NCI-H748 (cell line): ENCODE data around the gene FOXRED2.
"Not testable (repeated sequence)": the region's sequence is repeated elsewhere in the genome, so short reads cannot be mapped to it uniquely, and the experiment has no call there.

Source experiments
- DNase-seq: peaks from one replicate; lab custom pipeline; 2025; ENCODE audit not compliant: unreplicated experiment; lab: John Stamatoyannopoulos, UW

Gene FOXRED2

DNA sequence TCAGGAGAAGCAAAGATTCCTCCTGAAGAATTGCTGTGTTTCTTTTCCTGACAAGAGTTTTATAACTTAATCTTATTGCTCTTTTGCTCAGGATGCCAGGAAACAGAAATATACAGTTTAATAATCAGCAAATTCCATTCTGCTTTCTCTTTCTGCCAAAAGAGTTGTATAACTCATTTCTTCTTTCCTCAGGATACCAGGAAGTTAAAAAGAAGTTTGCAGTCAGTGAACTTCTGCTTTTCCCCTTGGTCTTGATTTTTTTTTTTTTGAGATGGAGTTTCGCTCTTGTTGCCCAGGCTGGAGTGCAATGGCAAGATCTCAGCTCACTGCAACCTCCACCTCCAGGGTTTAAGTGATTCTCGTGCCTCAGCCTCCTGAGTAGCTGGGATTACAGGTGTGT, 13.1 kb upstream of the FOXRED2 start:
- DNase-seq, result not testable (repeated sequence)

- DNase-seq, result no peak
Measured at GRCh38 chr22:36514766-36515165, 7.9 kb upstream of the FOXRED2 start.

- no peak for DNase-seq
Measured at GRCh38 chr22:36512991-36513390, 6.2 kb upstream of the FOXRED2 start.

DNA sequence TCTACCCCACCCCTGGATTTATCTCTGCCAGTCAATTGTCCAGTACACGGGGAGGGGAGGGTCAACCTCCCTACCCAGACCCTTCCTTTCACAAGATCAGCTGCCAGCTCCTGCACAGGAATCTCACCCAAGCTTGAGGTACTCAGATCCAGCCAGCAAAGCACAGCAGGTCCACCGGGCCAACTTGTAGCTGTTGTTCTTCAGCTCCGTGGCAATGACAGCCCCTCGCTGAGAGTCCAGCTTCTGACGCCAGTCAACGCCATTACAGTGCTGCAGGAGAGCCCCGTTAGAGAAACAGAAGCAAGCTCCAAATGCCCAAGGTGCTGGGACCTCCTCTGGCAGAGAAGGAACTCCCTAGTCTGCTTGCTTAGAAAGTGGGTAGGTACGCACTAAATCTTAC, 5.5 kb upstream of the FOXRED2 start:
- no peak for DNase-seq

DNA sequence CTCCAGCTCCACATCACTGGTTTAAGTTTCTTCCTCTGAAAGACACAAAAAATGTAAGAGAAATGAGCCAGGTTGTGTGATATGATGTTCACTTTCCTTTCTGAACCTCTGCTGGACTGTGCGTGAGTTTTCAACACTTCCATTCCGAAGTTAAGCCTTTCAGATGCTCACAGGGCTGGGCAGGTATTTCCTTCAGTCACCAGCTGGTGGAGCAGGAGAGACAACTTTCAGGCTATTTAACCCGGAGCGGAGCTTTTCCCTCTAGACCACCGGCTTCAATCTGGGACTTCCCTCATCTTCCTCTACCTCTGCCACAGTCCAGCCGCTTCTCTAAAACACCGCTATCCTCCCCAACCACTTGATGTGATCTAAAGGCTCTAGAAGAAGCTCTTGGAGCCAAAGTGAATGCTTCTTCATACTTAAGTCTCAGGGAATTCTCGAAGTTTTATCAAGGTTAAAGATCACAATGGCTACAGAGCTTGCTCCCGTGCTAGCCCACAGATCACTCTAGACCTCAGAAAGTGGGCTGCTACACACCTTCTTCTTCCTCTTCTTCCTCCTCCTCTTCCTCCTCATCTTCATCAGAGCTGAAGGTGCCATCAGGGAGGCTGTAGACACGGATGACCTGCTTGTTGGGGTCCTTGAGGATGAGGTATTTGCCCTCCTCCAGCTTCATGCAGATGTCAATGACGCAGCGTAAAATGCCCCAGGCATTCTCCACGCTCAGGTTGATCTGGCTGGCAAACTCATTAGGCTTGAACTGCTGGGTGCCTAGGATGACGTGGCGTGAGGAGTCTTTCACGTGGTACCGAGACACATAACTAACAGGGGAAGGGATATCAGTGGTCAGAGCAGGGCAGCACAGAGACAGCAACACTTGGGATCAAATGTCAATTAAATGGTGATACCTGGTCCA, 4.4 kb upstream of the FOXRED2 start:
- peak; percentile 20 for DNase-seq

GRCh38 chr22:36510384-36510783, 3.5 kb upstream of the FOXRED2 start:
- DNase-seq, result no peak

DNA sequence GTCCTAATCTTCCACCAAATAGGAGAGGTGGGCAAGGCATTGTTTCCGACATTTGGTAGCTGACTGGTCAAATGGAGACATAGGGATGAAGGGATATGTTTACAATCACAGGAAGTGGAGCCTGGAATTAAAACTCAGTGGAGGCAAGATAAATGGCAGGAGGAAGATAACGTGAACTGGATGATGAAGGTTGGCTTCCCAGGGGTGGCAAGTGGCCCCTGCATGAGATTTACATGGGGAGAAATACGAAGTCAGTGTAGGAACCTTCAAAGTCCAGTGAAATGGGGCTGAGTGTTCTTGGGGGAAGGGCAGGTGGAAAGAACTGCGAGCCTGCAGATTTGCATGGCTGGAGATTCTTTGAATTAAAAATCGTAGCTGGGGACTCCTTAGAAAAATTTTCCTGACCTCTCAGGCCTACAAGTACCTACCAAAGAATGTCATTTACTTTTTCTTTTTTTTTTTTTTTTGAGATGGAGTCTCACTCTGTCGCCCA, 724 bp upstream of the FOXRED2 start:
- DNase-seq, result no peak

DNA sequence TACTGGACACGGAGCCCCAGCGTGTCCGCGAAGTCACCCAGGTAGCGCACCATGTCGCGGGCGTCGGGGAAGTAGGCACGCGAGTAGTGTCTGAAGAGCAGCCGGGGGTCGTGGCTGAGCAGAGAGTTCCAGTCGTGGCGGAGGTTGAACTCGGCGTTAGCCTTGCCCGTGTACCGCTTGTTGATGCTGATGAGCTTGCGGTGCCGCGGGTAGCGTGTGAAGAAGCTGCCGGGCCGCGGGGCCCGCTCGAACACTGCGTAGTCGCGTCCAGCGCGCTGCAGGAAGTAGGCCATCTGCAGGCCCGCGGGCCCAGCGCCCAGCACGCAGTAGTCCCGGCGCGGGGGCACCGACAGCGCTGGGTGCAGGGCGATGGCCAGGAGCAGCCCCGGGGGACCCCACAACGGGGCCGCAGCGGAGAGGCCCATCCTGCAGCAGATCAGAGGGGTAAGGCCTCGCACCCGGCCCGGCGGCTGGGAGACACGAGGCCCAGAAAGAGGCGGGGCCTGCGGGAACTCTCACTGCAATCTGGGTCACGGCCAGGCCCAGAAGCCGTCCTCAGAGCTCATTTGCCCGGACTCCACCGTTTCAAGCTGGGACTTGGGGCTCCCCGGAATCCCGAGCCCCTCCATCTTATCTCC, 723 bp downstream of the FOXRED2 start:
- DNase-seq, result no peak

DNA sequence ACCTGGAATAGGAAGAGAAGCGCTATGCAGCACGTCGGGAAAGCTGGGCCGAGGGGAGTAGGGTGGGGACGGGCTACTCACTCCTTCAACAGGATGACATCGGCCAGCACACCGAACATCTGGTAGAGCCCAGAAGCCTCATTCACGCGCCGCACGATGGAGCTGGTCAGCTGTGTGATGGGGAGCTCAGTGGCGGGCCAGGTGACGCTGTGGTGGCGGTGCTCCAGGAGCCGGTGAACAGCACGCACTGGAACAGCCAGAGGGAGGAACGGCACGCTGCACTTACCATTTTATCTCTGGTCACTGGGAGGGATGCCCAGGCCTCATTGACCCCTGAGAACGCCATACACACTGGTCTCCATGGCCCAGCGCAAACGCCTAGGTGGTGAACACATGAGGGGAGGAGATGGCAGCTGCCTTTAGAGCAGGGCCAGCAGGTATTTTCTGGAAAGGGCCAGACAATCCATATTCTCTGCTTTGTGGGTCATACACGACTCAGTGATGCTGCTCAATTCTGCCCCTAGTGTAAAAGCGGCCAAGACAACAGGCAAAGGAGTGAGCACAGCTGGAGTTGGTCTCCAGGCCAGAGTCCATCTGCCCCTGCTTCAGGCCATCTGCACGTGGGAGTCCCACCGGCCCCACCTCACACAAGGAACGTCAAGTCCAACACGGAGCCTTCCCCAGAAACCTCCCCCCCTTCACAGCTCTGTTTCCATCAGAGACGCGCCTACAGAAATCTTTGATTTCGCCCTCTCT, 8.8 kb downstream of the FOXRED2 start:
- no peak for DNase-seq

GRCh38 chr22:36493690-36494110, 13.1 kb downstream of the FOXRED2 start:
- no peak for DNase-seq

GRCh38 chr22:36492109-36492508, 14.7 kb downstream of the FOXRED2 start:
- no peak for DNase-seq

GRCh38 chr22:36491155-36491554, 15.7 kb downstream of the FOXRED2 start:
- no peak for DNase-seq

DNA sequence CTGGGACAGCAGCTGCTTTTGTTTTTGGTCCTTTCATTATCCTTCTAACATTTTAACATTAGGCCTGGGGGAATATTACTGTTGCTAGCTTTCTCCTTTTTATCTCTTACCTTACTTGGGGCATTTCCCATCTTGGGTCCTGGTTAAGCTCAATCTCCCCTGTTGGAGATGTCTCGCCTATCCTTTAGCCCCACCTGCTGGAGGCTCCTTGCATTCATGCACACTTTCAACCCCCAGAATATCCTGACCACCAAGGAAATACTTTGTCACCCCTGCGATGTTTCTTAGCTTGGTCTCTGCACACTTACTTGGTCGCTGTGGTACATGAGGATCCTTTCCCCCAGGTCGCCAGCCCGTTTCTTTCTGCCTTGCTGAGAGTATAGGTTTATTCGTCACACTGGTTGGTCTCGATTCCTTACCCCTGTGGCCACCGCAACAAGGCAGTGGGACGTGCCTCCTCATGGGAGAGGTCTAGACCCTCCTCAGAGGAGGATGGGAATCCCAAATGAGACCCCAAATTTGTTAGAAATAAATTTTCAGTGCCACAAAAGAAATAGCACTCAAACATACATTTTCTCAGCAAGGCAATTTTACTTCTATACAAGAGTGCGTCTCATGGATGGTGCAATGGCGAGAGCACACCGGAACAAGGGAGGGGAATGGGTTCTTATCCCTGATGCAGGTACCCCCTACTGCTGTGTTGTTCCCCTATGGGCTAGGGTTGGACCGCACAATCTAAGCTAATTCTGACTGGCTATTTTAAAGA, 20.0 kb downstream of the FOXRED2 start:
- DNase-seq, result peak; percentile 31

- peak; percentile 94 for DNase-seq
Measured at GRCh38 chr22:36481393-36482168, 25.3 kb downstream of the FOXRED2 start, which contains the start of gene TXN2. TSS of gene TXN2 (minus strand) at chr22:36481640. CDS start at chr22:36480837, 803 bp downstream.

DNA sequence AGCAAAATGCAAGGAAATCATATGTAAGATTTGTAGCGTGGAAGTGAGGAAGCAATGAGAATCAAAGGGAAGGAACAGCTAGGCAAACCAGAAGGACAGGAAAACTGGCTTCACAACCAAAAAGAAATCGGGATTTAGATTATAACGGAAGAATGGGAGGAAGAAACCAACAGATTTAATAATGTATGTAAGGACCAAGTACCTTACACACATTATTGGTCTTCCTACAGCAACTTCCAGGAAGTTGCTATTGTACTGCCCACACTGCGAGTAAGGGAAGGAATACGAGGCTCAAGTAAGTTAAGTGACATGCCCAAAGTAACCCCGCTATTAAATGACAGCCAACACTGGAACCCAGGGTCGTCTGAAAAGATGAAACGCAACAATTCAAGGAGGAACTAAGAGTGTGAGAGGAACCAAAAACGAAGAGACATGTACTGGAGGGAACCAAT, 25.9 kb downstream of the FOXRED2 start:
- no peak for DNase-seq

- DNase-seq, result no peak
Measured at GRCh38 chr22:36478966-36479365, 27.9 kb downstream of the FOXRED2 start.

GRCh38 chr22:36475341-36475740, 31.5 kb downstream of the FOXRED2 start:
- DNase-seq, result no peak

GRCh38 chr22:36472689-36473088, 34.2 kb downstream of the FOXRED2 start:
- DNase-seq, result no peak

- no peak for DNase-seq
Measured at GRCh38 chr22:36471341-36471821, 35.5 kb downstream of the FOXRED2 start.

DNA sequence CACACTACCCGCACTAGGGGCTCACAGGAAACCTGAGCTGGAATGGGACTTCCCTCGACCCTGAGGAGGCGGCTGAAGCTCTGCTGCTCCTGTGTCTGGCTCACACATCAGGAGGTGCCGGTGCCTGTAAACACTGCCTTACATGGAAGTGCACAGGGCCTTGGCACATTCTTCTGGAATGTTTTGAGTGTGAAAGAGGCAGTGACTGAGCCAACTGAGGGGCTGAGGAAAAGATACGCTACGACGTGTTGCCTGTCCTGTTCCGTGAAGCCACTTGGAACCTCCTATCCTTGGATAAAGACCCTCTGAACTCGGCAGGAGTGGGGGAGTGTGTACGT, 35.9 kb downstream of the FOXRED2 start:
- no peak for DNase-seq
